NOMO-1 treated with dmso at 0.1 percent for 144 hours (cell line): ENCODE results near the gene RAB40B.

Experiments used
- DNase-seq: peaks from one replicate; lab custom pipeline; 2025; ENCODE audit not compliant: unreplicated experiment; lab: John Stamatoyannopoulos, UW

Gene RAB40B

DNA sequence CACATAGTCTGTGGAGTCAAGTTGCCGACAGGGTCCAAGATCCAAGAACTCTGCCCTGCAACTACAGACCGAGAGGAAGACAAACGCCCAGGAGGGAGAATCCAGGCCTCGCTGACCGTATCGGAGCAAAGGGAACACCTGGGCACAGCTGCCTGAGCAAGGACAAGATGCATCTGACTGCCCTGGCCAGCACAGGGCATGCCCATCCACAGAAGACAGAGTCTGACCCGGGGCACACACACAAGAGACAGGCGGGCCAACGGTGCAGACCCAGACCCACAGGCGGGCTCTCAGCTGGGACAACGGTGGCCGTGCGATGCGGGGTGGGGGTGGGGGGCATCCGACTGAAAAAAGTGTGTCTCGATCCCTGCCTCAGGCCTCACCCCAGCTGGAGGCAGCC is 6.2 kb downstream of the RAB40B start:
- no peak for DNase-seq

DNA sequence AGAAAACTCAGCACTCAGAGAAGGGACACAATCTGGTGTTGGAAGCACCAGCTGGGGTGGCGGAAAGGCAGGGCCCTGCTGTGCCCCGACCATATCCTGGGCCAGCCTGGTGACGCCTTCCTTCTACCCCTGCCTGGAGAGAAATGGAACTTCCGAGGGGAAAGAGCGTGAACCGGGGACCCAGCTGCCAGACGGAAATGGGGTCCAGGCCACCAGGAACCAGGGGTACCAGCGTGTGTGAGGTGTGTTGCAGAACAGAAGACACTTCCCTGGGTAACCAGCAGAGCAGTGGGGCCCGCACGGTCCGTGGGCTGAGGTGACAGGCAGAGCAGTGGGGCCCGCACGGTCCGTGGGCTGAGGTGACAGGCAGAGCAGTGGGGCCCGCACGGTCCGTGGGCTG is 6.8 kb downstream of the RAB40B start:
- DNase-seq = no peak

DNA sequence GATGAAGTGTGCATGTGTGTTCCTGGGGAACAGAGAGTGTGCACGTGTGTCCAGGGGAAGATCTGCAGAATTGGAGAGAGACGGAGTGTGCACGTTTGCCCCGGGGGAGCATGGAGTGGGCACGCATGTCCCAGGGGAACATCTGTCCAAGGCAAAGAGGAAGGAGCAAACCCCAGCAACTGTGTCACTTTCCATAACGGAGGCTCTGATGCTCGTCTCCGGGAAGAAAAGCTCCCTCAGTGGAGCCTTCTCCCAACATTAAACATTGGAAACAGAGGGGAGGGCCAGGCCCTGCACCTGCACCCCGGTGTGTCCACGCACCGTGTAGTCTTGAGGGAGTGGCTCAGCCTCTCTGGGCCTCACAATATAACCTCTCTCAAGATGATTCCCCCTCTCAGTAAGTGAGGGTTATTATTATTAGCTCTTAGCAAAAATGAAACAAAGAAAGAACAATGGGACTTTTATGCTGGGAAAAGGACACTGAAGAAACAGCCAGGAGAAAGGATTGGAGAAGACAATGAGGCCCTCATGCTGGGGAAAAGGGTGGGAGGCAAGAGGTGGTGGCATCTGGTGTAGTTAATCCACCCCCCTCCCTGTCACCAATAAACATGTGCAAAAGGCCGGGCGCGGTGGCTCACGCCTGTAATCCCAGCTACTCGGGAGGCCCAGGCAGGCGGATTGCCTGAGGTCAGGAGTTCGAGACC is 7.6 kb downstream of the RAB40B start:
- DNase-seq = no peak

DNA sequence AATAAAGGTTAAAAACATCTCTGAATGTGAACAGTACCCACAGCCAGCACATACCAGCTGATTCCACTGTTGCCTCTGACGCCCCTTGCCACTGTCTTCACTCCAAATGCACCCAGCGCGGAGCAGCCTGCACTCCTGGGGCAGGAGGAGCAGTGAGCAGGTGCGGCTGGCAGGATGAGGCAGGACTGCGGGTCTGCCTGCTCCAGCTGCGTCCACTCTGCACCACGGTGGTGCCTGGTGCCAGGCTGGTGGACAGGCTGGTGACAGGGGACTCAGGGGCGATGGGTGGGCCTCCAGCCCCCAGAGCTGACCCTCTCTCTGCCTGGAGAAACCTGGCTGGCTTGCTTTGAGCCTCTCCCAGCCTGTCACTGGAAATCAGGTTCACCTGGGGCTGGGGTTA is 9.4 kb downstream of the RAB40B start:
- no peak for DNase-seq

DNA sequence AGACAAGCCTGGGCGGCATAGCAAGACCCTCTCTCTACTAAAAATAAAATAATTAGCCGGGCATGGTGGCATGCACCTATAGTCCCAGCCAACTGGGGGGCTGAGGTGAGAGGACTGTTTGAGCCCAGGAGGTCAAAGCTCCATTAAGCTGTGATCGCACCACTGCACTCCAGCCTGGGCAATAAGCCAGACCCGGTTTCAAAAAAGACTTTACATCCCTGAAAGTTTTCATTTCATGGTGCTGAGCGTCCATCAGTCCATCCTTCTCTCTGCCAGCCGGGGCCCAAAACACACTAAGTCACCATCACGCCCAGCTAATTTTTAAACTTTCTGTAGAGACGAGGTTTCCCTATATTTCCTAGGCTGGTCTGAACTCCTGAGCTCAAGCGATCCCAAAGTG is 10.6 kb downstream of the RAB40B start:
- DNase-seq = no peak

DNA sequence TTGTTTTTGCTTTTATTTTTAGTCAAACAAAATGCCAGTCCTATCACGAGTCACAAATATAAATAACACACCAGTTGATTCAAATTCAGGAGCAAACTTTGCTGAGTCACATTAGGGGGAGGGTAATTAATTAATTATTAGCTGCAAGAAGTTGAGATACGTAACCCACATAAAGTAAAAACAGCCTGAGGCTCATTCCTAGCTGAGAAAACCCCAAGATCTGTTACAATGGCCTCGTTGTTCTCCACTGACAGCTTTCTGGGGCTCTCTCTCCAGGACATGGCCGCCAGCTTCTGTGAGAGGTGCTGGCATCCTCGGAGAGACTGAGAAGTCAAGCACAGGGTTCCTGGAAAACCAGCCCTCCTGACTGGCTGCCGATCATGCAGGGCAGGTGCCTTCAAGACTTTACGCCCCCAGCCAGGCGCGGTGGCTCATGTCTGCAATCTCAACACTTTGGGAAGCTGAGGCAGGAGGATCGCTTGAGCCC is 11.1 kb downstream of the RAB40B start:
- DNase-seq = no peak

DNA sequence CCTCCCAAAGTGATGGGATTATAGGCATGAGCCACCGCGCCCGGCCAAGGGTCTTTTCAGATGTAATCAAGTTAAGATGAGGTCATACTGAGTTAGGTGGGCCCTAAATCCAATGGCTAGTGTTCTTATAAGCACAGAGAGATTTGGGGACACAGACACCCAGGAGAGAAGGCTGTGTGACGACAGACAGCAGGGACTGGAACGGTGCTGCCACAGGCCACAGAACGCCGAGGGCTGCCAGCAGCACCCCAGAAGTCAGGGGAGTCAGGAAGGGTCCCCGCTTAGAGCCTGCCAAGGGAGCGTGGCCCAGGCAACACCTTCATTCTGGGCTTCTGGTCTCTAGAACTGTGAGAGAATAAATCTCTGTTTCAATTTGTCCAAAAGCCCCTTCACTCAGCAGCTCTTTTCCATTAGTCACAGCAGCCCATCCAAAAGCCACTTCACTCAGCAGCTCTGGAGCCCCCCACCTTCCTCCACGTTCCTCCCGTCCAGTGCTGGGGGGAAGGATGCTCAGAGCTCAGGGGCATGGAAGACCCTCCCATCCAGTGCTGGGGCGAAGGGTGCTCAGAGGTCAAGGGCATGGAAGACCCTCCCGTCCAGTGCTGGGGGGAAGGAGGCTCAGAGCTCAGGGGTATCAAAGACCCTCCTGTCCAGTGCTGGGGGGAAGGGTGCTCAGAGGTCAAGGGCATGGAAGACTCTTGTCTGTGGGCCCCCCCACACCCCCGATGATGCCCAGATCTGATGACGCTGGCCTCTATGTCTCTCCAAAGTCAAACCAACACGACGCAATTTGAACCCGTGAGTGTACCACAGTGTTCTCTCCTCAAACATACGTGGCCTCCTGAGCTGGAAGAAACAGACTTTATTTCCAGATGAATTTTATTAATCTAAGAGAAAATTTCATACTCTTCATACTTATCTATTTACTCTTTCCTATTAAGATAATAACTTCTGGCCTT is 11.9 kb downstream of the RAB40B start:
- DNase-seq = no peak

DNA sequence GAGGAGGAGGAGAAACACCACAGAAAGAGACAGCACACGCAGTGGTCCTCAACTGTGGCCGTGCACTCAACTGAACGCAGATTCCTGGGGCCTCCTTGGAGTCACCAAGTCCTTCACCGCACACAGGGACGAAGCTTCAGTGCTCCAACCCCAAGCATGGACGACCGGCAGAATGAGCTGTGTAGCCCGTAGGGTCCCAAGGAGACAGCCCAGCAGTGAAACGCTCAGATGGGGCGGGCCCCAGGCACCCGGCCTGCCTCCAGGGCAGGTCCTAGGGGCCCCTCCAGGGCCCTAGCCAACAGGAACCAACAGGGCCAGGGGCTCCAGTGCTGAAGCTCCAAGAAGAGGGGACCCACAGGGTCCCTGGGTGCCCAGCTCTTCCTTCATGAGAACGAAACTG is 13.2 kb downstream of the RAB40B start:
- DNase-seq = no peak

DNA sequence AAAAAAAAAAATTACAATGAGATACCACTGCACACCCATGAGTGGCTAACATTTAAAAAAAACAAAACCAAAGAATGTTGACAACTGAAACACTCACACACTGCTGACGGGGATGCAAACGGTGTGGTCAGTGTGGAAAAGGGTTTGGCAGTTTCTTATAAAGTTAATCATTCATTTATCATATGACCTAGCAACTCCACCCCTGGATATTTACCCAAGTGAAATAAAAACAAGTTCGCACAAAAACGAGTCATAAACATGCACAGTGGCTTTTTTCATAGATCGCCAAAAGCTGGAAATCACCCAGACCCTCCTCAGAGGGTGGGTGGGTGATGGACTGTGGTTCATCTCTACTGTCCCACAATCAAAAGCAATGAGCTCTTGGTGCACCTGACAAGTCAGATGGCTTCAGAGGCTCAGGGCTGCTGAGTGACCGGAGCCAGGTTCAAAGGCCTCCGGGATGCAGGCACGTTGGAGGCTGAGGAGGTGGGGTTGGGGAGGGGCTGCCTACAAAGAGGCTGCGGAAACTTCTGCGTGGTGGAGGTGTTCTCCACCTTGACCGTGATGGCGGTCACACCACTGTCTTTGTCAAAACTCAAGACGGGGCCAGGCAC is 14.2 kb downstream of the RAB40B start:
- DNase-seq = no peak

DNA sequence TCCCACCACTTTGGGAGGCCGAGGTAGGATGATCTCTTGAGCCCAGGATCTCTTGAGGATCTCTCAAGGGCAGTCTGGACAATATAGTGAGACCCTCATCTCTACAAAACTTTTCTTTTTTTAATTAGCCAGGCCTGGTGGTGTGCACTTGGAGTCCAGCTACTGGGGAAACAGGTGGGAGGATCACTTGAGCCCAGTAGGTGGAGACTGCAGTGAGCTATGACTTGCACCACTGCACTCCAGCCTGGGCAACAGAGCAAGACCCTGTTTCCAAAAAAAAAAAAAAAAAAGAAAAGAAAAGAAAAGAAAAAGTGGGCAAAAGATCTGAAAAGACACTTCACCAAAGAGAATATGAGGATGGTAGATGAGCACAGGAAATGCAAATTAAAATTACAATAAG is 15.0 kb downstream of the RAB40B start:
- no peak for DNase-seq

DNA sequence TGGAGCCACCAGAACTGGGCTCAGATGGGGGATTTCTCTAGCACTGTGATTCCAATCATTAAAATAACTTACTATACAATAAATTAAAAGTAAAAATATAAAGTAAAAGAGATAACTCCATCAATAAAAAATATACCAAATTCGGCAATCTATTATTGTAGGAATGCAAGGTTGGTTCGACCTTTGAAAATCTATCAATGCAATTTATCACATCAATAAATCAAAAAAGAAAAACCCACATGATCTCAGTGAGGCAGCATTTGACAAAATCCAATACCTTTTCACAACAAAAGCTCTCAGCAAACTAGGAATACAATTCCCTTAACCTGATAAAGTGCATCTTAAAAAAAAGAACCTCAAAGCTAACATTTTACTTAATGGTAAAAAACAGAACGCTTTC is 17.0 kb downstream of the RAB40B start:
- DNase-seq = no peak

DNA sequence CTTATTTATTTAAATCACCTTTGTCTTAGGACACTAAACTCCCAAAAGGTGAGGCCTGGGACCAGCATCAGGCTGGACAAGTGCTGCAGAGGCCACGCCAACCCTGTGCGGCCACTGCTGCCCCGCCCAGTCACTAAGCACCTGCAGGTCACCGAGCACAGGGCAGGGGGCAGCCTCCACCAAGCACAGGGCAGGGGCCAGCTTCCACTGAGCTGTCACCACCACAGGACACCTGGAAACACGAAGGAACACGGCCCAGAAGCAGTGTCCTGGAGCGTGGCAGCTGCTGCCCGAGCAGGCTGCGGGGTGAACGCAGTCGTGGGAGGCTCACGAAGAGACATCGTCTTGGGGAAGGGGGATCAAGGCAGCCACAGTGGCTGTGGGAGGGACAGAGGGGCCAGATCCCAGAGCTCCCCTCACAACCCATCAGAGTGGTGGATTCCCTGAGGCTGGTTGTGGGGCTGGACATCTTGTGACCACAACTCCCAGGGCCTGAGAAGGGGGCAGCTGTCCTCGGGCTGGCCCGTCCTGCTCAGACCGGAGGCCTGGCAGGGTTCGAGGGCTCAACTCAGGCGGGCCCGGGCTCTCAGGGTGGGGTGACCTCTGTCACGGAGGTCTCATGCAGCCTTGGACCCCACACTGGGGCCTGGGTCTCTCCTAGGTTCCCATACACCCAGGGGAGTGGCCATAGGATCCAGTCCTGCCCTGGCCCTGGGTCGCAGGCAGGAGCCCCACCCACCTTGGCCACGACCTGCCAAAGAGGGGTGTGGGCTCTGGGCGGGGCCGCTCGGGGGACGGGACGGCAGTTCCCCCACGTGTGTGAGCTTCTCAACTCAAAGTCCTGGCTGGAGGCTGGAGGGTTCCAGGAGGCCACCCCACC is 18.7 kb downstream of the RAB40B start:
- no peak for DNase-seq

DNA sequence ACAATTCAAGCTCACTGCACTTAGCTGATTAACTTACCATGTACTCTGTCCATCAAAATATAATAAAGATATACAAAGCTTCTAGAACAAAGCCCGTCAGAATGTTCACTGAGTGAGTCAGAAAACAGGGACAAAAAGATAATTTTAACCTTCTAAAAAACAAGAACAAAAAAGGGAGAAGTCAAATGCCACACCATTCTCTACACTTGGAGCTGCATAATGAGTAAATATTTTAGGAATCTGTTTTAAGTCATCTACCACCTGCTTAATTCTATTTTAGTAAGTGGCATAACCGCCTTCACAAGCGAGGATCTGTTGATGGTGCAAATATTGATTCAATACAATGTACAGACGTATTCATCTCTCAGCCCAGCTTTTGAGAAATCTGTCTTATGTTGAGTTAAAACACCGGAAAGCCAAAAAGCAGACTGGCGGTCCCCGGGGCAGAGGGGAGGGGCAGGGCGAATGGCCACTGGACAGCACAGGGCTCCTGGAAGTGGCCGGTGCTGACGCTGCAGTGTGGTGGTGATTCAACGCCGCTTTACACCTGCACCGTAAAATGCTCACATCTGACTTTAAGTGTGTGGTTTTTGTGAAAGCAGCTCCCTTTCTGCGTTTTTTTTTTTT is 20.1 kb downstream of the RAB40B start:
- DNase-seq = no peak

DNA sequence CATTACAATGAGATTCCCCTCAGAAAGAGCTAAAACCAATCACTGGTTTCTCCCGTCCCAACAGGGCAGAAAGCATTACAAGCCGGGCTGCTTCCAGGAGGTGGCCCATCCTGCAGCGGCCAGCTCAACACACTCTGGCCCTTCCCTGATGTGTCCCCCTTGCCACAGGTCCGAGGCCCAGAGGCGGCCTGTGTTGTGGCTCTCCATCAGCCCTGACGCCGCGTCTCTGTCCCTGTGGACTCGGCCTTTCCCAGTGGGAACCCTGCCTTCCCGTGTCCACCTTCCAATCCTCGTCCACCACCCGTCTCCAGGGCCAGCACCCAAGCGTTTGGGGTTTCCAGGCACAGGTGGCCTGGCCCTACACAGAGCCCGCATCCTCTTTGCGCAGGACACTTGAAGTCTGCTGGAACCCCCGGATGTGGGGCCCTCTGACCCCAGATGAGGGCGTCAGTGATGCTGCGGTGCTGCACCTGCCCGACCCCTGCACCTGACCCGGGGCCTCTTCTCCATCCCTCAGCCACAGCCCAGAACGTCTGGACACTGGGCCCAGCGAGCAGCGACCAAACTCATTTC is 21.1 kb downstream of the RAB40B start:
- DNase-seq = no peak

DNA sequence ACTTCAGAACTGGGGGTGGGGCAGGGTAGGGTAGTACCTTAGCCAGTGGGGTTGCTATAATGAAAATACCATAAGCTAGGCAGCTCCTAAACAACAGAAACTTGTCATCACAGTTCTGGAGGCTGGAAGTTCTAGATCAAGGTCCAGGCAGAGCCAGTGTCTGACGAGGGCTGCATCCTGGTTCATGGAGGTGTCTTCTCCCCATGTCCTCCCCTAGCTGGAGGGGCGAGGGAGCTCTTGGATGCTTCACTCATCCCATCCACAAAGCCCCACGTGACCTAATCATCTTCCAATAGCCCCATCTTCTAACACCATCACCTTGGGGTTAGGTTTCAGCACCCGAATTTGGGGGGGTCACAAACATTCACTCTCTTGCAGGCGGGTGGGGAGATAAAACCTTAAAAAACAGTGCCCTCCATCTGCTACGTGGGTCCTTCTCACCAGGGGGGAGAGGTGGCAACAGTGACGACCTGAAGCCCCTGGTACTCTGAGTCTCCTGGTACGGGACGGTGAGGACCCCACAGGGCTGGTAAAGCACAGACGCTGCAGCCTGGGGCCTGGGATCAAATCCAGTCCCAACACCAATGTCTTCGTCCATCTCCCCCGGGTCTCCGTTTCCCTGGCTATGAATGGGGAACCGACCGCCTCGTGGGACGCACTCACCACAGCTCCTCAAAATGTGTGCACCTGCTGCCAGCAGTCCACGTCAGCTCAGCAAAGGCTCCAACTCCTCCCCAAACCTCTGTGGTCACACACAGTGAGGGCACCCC is 22.8 kb downstream of the RAB40B start:
- no peak for DNase-seq

DNA sequence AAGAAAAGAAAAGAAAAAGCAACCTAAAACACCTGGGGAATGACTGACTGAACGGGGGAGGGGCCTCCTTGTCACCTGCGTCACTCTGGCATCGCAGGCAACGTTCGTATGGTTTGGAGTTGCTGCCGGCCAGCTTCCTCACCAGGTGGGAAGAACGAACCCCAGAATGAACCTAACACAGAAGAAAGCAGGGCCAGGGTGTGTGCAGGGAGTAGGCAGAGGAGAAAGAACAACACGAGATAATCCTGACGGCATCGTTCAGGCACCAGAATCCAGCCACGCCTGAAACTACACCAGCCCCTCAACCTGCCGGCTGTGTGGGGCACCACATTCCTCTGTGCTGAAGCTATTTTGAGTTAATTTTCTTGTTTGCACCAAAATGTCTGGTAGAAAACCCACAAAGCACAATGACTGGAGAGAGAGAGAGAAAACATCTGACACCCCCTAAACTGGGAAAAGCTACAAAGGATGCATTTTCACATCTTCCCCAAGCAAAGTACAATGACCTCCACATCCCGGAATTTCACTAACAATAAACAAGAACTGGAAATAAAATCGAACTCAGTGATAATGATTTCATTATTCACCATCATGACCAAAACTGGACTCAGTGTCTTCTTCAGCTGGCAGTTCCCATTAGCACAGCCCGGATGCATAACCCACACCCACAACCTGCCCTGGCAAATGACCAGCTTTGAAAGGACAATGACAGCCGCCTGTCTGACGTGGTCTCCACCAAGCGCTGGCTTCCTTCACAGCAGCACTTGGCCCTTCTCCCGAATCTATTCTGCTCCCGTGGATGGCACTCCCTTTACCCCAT is 23.6 kb downstream of the RAB40B start:
- no peak for DNase-seq

DNA sequence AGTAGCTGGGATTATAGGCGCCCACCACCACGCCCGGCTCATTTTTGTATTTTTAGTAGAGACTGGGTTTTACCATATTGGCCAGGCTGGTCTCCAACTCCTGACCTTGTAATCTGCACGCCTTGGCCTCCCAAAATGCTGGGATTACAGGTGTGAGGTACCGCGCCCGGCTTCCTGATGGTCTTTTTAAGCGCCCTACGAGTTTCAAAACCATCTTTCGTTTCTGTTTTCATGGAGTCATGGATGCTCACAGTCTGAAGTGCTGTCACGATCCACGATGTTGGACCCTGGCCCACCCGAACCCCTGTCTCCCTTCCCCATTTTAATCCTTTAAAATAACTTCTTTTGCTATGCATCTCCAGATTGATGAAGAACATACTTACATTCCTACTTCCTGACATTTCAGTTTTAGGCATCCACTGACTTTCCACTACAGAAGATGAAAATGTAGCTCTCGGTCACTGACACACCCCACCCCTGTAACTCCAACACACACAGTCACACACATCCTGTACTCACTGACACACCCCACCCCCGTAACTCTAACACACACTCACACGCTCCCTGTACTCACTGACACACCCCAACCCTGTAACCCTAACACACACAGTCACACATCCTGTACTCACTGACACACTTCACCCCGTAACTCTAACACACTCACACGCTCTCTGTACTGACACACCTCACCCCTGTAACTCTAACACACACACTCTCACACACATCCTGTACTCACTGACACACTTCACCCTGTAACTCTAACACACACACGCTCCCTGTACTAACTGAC is 27.6 kb downstream of the RAB40B start:
- DNase-seq = no peak
